HepG2 (cell line): ENCODE data around the gene NSF. TPM values are rescaled to one million over a fixed set of nuclear protein-coding genes. Genes with fewer than 3 reads are reported as not detected.

Source experiments
- CENPX ChIP-seq: sonication (generic); formaldehyde crosslinking; IDR thresholded peaks from 2 replicates; pipeline ENCODE4 v1.9.0; 2021; ENCODE audit warnings: mild to moderate bottlenecking, missing genetic modification reagents, moderate library complexity
- DNMT1 ChIP-seq: sonication (generic); formaldehyde crosslinking; IDR thresholded peaks from 2 replicates; pipeline ENCODE4 v1.5.1; 2020; ENCODE audit warnings: mild to moderate bottlenecking, missing genetic modification reagents
- EP300 ChIP-seq, 3 experiments: sonication (generic) in 1 of 3; formaldehyde crosslinking in 1 of 3; IDR thresholded peaks; 2 replicates each; pipeline versions ENCODE4 v1.5.1 to v1.6.1; 2011 to 2020; ENCODE audit warnings: low read depth in 2 of 3, low read length in 2 of 3, borderline replicate concordance in 1 of 3, improper control_type of control experiment in 1 of 3, mild to moderate bottlenecking in 1 of 3, missing genetic modification reagents in 1 of 3, moderate library complexity in 1 of 3
- FOXJ3 ChIP-seq: sonication (generic); formaldehyde crosslinking; IDR thresholded peaks from 2 replicates; pipeline ENCODE4 v1.4.0; 2020; ENCODE audit warnings: missing genetic modification reagents, mild to moderate bottlenecking, borderline replicate concordance
- JDP2 ChIP-seq: sonication (generic); formaldehyde crosslinking; IDR thresholded peaks from 2 replicates; pipeline ENCODE4 v1.8.1; 2022; ENCODE audit warnings: missing genetic modification reagents, borderline replicate concordance
- KDM5A ChIP-seq: fragments of 200-600 bp; sonication (generic); IDR thresholded peaks from 2 replicates; pipeline ENCODE4 v1.7.0; 2018; ENCODE audit warnings: antibody characterized with exemption, mild to moderate bottlenecking, low read length, borderline replicate concordance
- POLR2A ChIP-seq, 2 experiments: IDR thresholded peaks; 2 replicates each; pipeline ENCODE4 v1.6.1; 2011; ENCODE audit warnings: low read depth in 2 of 2, low read length in 2 of 2, mild to moderate bottlenecking in 1 of 2, moderate library complexity in 1 of 2; ENCODE audit not compliant: insufficient read depth in 1 of 2
- POLR2AphosphoS2 ChIP-seq: IDR thresholded peaks from 2 replicates; pipeline ENCODE4 v1.6.1; 2011; ENCODE audit warnings: low read depth, low read length, improper control_type of control experiment
- RAD21 ChIP-seq: fragments of 450-650 bp; formaldehyde crosslinking; IDR thresholded peaks from 2 replicates; pipeline ENCODE4 v1.5.0; 2020; ENCODE audit warnings: mild to moderate bottlenecking
- SP5 ChIP-seq: IDR thresholded peaks from 2 replicates; pipeline ENCODE4 v1.6.1; 2016; ENCODE audit warnings: low read depth, borderline replicate concordance
- TCF7 ChIP-seq: sonication (generic); IDR thresholded peaks from 2 replicates; pipeline ENCODE4 v1.6.1; 2016; ENCODE audit warnings: antibody characterized with exemption, low read depth
- ZNF10 ChIP-seq: sonication (generic); formaldehyde crosslinking; IDR thresholded peaks from 2 replicates; pipeline ENCODE4 v1.4.0; 2020; ENCODE audit warnings: mild to moderate bottlenecking, low read depth, missing genetic modification reagents, borderline replicate concordance
- ZNF136 ChIP-seq: sonication (generic); formaldehyde crosslinking; IDR thresholded peaks from 2 replicates; pipeline ENCODE4 v1.8.1; 2022; ENCODE audit warnings: low read depth, mild to moderate bottlenecking, moderate library complexity, missing genetic modification reagents
- ZNF260 ChIP-seq: sonication (generic); formaldehyde crosslinking; IDR thresholded peaks from 2 replicates; pipeline ENCODE4 v1.4.0; 2020; ENCODE audit warnings: missing genetic modification reagents, low read depth, mild to moderate bottlenecking, borderline replicate concordance
- ZNF543 ChIP-seq: sonication (generic); formaldehyde crosslinking; IDR thresholded peaks from 2 replicates; pipeline ENCODE4 v1.4.0; 2020; ENCODE audit warnings: mild to moderate bottlenecking, missing genetic modification reagents
- ZNF550 ChIP-seq: sonication (generic); formaldehyde crosslinking; IDR thresholded peaks from 2 replicates; pipeline ENCODE4 v1.4.0; 2020; ENCODE audit warnings: mild to moderate bottlenecking, missing genetic modification reagents, borderline replicate concordance
- ZNF558 ChIP-seq: sonication (generic); formaldehyde crosslinking; IDR thresholded peaks from 2 replicates; pipeline ENCODE4 v1.9.0; 2022; ENCODE audit warnings: mild to moderate bottlenecking, missing genetic modification reagents, borderline replicate concordance
- ZNF720 ChIP-seq: sonication (generic); formaldehyde crosslinking; IDR thresholded peaks from 2 replicates; pipeline ENCODE4 v1.4.0; 2020; ENCODE audit warnings: missing genetic modification reagents
- ZNF775 ChIP-seq: sonication (generic); formaldehyde crosslinking; IDR thresholded peaks from 2 replicates; pipeline ENCODE4 v1.4.0; 2020; ENCODE audit warnings: missing genetic modification reagents, mild to moderate bottlenecking, moderate library complexity, borderline replicate concordance
- polyA plus RNA-seq, 8 experiments: library from polyadenylated mRNA; depleted of rRNA in 3 of 8; stranded (reverse) in 7 of 8; unstranded in 1 of 8; fragments of >200 nt; fragmentation: Illumina TruSeq in 4 of 8; extraction: Trizol in 4 of 8; gene quantifications; 2 replicates each; pipeline versions ENCODE4 v1.2.1 to v1.2.3, GENCODE V29; 2011 to 2016; ENCODE audit warnings: low read depth in 4 of 8, missing spikeins in 1 of 8, mixed read lengths in 1 of 8; ENCODE audit not compliant: insufficient read depth in 1 of 8
- total RNA-seq, 5 experiments: library from RNA; depleted of rRNA; stranded (reverse); fragments of >200 nt; fragmentation: Illumina TruSeq; extraction: Trizol; gene quantifications; 2 replicates each; pipeline ENCODE4 v1.2.3, GENCODE V29; 2016; ENCODE audit warnings: low read depth in 1 of 5
- TF ChIP-seq, protein P1 (sequence below): sonication (generic); formaldehyde crosslinking; IDR thresholded peaks from 2 replicates; pipeline ENCODE4 v1.5.1; 2020; ENCODE audit warnings: missing genetic modification reagents, mild to moderate bottlenecking, borderline replicate concordance
- TF ChIP-seq, protein P2 (sequence below): sonication (generic); formaldehyde crosslinking; IDR thresholded peaks from 2 replicates; pipeline ENCODE4 v1.4.0; 2020; ENCODE audit warnings: missing genetic modification reagents
- TF ChIP-seq, protein P3 (sequence below): sonication (generic); formaldehyde crosslinking; IDR thresholded peaks from 2 replicates; pipeline ENCODE4 v1.5.0; 2020; ENCODE audit warnings: mild to moderate bottlenecking, missing genetic modification reagents

The NSF gene
- total and polyA plus RNA-seq, 2 of the 13 experiments (the other 11 are each of a cell fraction or from before 2014, with no cell fraction given): 21.9 to 37.8 TPM

DNA sequence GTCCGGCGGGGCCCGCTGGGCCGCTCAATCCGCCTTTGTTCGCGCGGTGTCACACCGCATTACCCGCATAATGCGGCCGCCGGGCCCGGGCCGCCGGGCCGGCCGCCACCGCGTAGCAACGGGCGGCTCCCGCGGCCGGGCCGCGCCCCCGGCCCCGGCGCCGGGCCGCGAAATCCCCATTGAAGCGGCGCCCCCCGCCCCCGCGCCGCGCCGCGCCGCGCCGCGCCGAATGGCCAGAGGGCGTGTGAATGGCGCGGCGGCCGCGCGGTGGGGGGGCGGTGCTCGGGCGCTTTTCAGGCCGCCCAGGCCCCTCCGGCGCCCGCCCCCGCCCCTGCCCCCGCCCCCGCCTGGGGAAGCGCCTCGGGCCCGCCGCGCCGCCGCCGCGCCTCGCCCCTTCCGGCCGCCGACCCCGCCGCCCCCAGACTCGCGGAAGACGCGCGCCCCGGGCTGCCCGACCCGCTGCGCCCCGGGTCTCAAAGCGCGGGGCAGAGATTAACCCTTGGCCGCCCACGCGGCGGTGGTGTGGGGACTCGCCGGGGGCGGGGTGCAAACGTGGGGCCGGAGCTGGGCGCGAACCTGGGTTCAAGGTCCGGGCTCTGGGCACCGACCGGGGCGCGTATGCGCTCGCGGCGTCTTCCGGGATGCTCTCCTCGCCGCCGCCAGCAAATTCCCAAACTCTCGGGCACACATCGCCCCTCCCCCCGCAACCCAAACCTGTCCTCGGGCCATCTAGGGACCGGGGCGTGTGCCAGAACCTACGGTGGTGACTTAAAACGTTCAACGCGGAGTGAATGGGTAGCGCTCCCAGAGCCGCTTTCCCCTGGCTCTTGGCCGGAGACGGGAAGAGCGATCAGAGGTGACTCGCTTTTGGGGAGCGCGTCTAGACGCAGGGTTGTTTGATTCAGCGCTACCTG is 181.3 kb downstream of the NSF start (continued):
- TF ChIP-seq, protein P1, sequence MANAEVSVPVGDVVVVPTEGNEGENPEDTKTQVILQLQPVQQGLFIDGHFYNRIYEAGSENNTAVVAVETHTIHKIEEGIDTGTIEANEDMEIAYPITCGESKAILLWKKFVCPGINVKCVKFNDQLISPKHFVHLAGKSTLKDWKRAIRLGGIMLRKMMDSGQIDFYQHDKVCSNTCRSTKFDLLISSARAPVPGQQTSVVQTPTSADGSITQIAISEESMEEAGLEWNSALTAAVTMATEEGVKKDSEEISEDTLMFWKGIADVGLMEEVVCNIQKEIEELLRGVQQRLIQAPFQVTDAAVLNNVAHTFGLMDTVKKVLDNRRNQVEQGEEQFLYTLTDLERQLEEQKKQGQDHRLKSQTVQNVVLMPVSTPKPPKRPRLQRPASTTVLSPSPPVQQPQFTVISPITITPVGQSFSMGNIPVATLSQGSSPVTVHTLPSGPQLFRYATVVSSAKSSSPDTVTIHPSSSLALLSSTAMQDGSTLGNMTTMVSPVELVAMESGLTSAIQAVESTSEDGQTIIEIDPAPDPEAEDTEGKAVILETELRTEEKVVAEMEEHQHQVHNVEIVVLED (CRISPR knock-in tag): peak; percentile 72; the same call in 1 of the 2 replicates
- TF ChIP-seq ZNF775 (no peak), RAD21 (CRISPR knock-in tag) (peak; percentile 67), CENPX (CRISPR knock-in tag) (no peak), ZNF720 (CRISPR knock-in tag) (no peak), SP5 (CRISPR knock-in tag) (peak; percentile 67), FOXJ3 (CRISPR knock-in tag) (peak; percentile 55; the same call in 1 of the 2 replicates), DNMT1 (CRISPR knock-in tag) (no peak), ZNF550 (CRISPR knock-in tag) (0 out of 2 replicates have a peak, but pooled peaks have one; percentile 66), JDP2 (CRISPR knock-in tag) (no peak; the same call in 1 of the 2 replicates), POLR2A (IDR thresholded peaks at IDR 0.05; ENCODE audit: insufficient read depth in 1 of 2, low read depth in 2 of 2, low read length in 2 of 2) (peak; percentile 60 to 70), TCF7 (no peak), ZNF10 (CRISPR knock-in tag) (no peak), KDM5A (no peak), ZNF543 (CRISPR knock-in tag) (no peak), ZNF136 (CRISPR knock-in tag) (peak; percentile 76), EP300 (IDR thresholded peaks at IDR 0.05; ENCODE audit: low read depth in 2 of 2, low read length in 2 of 2) (peak; percentile 29 to 54; a peak in 2 of 4 replicates), EP300 (CRISPR knock-in tag; IDR thresholded peaks at IDR 0.05; ENCODE audit: borderline replicate concordance) (peak; percentile 18; the same call in 1 of the 2 replicates), ZNF558 (CRISPR knock-in tag) (peak; percentile 30; the same call in 1 of the 2 replicates), POLR2AphosphoS2 (no peak), ZNF260 (CRISPR knock-in tag) (no peak)
- TF ChIP-seq, protein P2, sequence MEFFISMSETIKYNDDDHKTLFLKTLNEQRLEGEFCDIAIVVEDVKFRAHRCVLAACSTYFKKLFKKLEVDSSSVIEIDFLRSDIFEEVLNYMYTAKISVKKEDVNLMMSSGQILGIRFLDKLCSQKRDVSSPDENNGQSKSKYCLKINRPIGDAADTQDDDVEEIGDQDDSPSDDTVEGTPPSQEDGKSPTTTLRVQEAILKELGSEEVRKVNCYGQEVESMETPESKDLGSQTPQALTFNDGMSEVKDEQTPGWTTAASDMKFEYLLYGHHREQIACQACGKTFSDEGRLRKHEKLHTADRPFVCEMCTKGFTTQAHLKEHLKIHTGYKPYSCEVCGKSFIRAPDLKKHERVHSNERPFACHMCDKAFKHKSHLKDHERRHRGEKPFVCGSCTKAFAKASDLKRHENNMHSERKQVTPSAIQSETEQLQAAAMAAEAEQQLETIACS (CRISPR knock-in tag): peak; percentile 68
- TF ChIP-seq, protein P3, sequence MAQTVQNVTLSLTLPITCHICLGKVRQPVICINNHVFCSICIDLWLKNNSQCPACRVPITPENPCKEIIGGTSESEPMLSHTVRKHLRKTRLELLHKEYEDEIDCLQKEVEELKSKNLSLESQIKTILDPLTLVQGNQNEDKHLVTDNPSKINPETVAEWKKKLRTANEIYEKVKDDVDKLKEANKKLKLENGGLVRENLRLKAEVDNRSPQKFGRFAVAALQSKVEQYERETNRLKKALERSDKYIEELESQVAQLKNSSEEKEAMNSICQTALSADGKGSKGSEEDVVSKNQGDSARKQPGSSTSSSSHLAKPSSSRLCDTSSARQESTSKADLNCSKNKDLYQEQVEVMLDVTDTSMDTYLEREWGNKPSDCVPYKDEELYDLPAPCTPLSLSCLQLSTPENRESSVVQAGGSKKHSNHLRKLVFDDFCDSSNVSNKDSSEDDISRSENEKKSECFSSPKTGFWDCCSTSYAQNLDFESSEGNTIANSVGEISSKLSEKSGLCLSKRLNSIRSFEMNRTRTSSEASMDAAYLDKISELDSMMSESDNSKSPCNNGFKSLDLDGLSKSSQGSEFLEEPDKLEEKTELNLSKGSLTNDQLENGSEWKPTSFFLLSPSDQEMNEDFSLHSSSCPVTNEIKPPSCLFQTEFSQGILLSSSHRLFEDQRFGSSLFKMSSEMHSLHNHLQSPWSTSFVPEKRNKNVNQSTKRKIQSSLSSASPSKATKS: no peak
